HEK293T (cell line): ENCODE data around the gene BLOC1S6.

Experiments
- CTCF ChIA-PET: fragments of 350-600 bp; formaldehyde crosslinking; extraction: SDS; loops from one replicate; lab custom pipeline; 2021; ENCODE audit warnings: antibody characterized with exemption, inconsistent platforms; lab: Yijun Ruan, JAX
- POLR2A ChIA-PET: fragments of 350-600 bp; formaldehyde crosslinking; extraction: SDS; loops from one replicate; lab custom pipeline; 2020; ENCODE audit warnings: antibody characterized with exemption, inconsistent platforms; lab: Yijun Ruan, JAX
- DNase-seq: peaks from one replicate; pipeline ENCODE4 v3.0.0; 2012; ENCODE audit warnings: mixed read lengths; ENCODE audit errors: extremely low spot score
- ARNT ChIP-seq: fragments of 450-650 bp; IDR thresholded peaks from 2 replicates; pipeline ENCODE4 v1.6.1; 2017; ENCODE audit warnings: mild to moderate bottlenecking
- BHLHE40 ChIP-seq: fragments of 450-650 bp; IDR thresholded peaks from 2 replicates; pipeline ENCODE4 v1.6.1; 2016; ENCODE audit warnings: mild to moderate bottlenecking, moderate library complexity, borderline replicate concordance
- CTBP1 ChIP-seq: fragments of 450-650 bp; IDR thresholded peaks from 2 replicates; pipeline ENCODE4 v1.6.1; 2016; ENCODE audit warnings: borderline replicate concordance
- ELF4 ChIP-seq: fragments of 450-650 bp; IDR thresholded peaks from 2 replicates; pipeline ENCODE4 v1.6.1; 2017; ENCODE audit warnings: antibody characterized with exemption
- FOXA1 ChIP-seq: fragments of 450-650 bp; IDR thresholded peaks from 2 replicates; pipeline ENCODE4 v1.6.1; 2016; ENCODE audit warnings: mild to moderate bottlenecking
- FOXK2 ChIP-seq: fragments of 450-650 bp; IDR thresholded peaks from 2 replicates; pipeline ENCODE4 v1.6.1; 2016; ENCODE audit warnings: mild to moderate bottlenecking
- FOXM1 ChIP-seq: fragments of 450-650 bp; IDR thresholded peaks from 2 replicates; pipeline ENCODE4 v1.6.1; 2017; ENCODE audit warnings: mild to moderate bottlenecking, borderline replicate concordance
- HDGF ChIP-seq: fragments of 450-650 bp; IDR thresholded peaks from 2 replicates; pipeline ENCODE4 v1.6.1; 2017; ENCODE audit warnings: antibody characterized with exemption, borderline replicate concordance
- L3MBTL2 ChIP-seq: fragments of 450-650 bp; conservative IDR thresholded peaks from 2 replicates; pipeline ENCODE4 v1.6.1; 2016; ENCODE audit warnings: mild to moderate bottlenecking
- LEF1 ChIP-seq: fragments of 450-650 bp; IDR thresholded peaks from 2 replicates; pipeline ENCODE4 v1.6.1; 2017; ENCODE audit warnings: mild to moderate bottlenecking, borderline replicate concordance
- NFRKB ChIP-seq: fragments of 450-650 bp; IDR thresholded peaks from 2 replicates; pipeline ENCODE4 v1.6.1; 2016; ENCODE audit warnings: mild to moderate bottlenecking, moderate library complexity
- PKNOX1 ChIP-seq: fragments of 450-650 bp; IDR thresholded peaks from 2 replicates; pipeline ENCODE4 v1.6.1; 2016
- SP1 ChIP-seq: fragments of 450-650 bp; IDR thresholded peaks from 2 replicates; pipeline ENCODE4 v1.6.1; 2017
- SUZ12 ChIP-seq: fragments of 450-650 bp; IDR thresholded peaks from 2 replicates; pipeline ENCODE4 v1.6.1; 2016; ENCODE audit warnings: mild to moderate bottlenecking
- TARDBP ChIP-seq: fragments of 450-650 bp; IDR thresholded peaks from 2 replicates; pipeline ENCODE4 v1.6.1; 2016
- ZNF384 ChIP-seq: fragments of 450-650 bp; IDR thresholded peaks from 2 replicates; pipeline ENCODE4 v1.6.1; 2016

Gene BLOC1S6

GRCh38 chr15:45587095-45587862 lies at the start of gene BLOC1S6:
Gene BLOC1S6 (plus strand): TSS chr15:45587379. CDS start chr15:45587444, 65 bp downstream.
- DNase-seq: peak; percentile 67
- CTCF ChIA-PET: interaction anchor here (1.0 to 1.1 kb wide), 2 partner anchors 13 to 24 kb away, joined by 4 read pairs; no protein-coding TSS in a partner anchor
- peak; percentile 59 for TF ChIP-seq ELF4
- no peak for TF ChIP-seq ARNT
- TF ChIP-seq L3MBTL2: peak; percentile 94
- POLR2A ChIA-PET: interaction anchor here (0.8 to 2.1 kb wide), 19 partner anchors 9 to 386 kb away, joined by 3 to 13 read pairs (median 3); a partner anchor contains a TSS

- ChIA-PET POLR2A (no interaction called here), CTCF (no interaction called here)
- no peak for TF ChIP-seq FOXA1
- TF ChIP-seq FOXM1: no peak
- TF ChIP-seq BHLHE40: no peak
- no peak for TF ChIP-seq HDGF
- no peak for TF ChIP-seq CTBP1
- no peak for TF ChIP-seq ARNT
- TF ChIP-seq LEF1: no peak
- TF ChIP-seq ZNF384: no peak
- no peak for TF ChIP-seq ELF4
- TF ChIP-seq L3MBTL2: no peak
- no peak for TF ChIP-seq SP1
- no peak for TF ChIP-seq FOXK2
- DNase-seq: no peak
Observed at GRCh38 chr15:45539680-45540079, 47.5 kb upstream of the BLOC1S6 start.

- CTCF ChIA-PET: no interaction called here
- no peak for DNase-seq
- POLR2A ChIA-PET: no interaction called here
- no peak for TF ChIP-seq LEF1
- TF ChIP-seq FOXM1: no peak
- TF ChIP-seq ELF4: no peak
- no peak for TF ChIP-seq FOXK2
- no peak for TF ChIP-seq NFRKB
- TF ChIP-seq SUZ12: no peak
- TF ChIP-seq CTBP1: no peak
Observed at GRCh38 chr15:45540531-45540930, 46.6 kb upstream of the BLOC1S6 start.

- DNase-seq: no peak
- ChIA-PET CTCF (no interaction called here), POLR2A (no interaction called here)
- no peak for TF ChIP-seq SUZ12
Observed at GRCh38 chr15:45543051-45543450, 44.1 kb upstream of the BLOC1S6 start.

GRCh38 chr15:45544266-45545023 lies 42.7 kb upstream of the BLOC1S6 start:
- CTCF ChIA-PET: no interaction called here
- POLR2A ChIA-PET: no interaction called here
- DNase-seq: no peak
- TF ChIP-seq HDGF (no peak), SP1 (no peak), TARDBP (no peak), ELF4 (no peak), L3MBTL2 (no peak), FOXK2 (no peak), FOXM1 (no peak), PKNOX1 (no peak), BHLHE40 (no peak), CTBP1 (no peak), ZNF384 (no peak), FOXA1 (no peak)

- no peak for DNase-seq
- TF ChIP-seq ZNF384 (no peak), FOXM1 (no peak), ARNT (no peak), SP1 (no peak), FOXA1 (no peak), CTBP1 (no peak), SUZ12 (no peak)
- POLR2A ChIA-PET: no interaction called here
- CTCF ChIA-PET: interaction anchor here (0.8 kb wide), 1 partner anchor 68 kb away, joined by 3 read pairs; no protein-coding TSS in a partner anchor
Observed at GRCh38 chr15:45546789-45547188, 40.4 kb upstream of the BLOC1S6 start.

GRCh38 chr15:45548753-45549520 lies 38.2 kb upstream of the BLOC1S6 start:
- ChIA-PET CTCF (no interaction called here), POLR2A (no interaction called here)
- no peak for DNase-seq
- TF ChIP-seq CTBP1 (no peak), TARDBP (no peak), LEF1 (no peak), NFRKB (no peak), FOXM1 (no peak), BHLHE40 (no peak), PKNOX1 (no peak), ZNF384 (no peak)
